RWPE2 (cell line): ENCODE data around the gene CDC42EP3.

Source experiments
- ATAC-seq: fragments of 200-7000 bp; cut with Tn5 transposase; 3 replicates; pipeline ENCODE4 v1.9.1; 2021; ENCODE audit warnings: low read depth
- DNase-seq: peaks from one replicate; pipeline ENCODE4 v3.0.0-alpha.2; 2020; ENCODE audit warnings: low spot score
- H3K27ac ChIP-seq: fragments of 450-650 bp; 2 replicates; pipeline ENCODE4 v1.5.1; 2017; ENCODE audit warnings: mild to moderate bottlenecking; ENCODE audit not compliant: poor library complexity, severe bottlenecking
- H3K27me3 ChIP-seq: fragments of 250-450 bp; sonication (Bioruptor Pico); 2 replicates; pipeline ENCODE4 v1.5.1; 2021; ENCODE audit warnings: mild to moderate bottlenecking, moderate library complexity; ENCODE audit not compliant: insufficient read depth, poor library complexity, severe bottlenecking
- H3K36me3 ChIP-seq: fragments of 250-450 bp; sonication (Bioruptor Pico); 2 replicates; pipeline ENCODE4 v1.5.1; 2020; ENCODE audit warnings: low read depth, mild to moderate bottlenecking, moderate library complexity
- H3K4me1 ChIP-seq: fragments of 250-450 bp; sonication (Bioruptor Pico); 2 replicates; pipeline ENCODE4 v1.5.1; 2021; ENCODE audit warnings: mild to moderate bottlenecking, moderate library complexity; ENCODE audit not compliant: insufficient read depth, poor library complexity, severe bottlenecking
- H3K4me3 ChIP-seq: fragments of 250-450 bp; sonication (Bioruptor Pico); 2 replicates; pipeline ENCODE4 v1.5.1; 2021; ENCODE audit warnings: mild to moderate bottlenecking, moderate library complexity; ENCODE audit not compliant: severe bottlenecking
- H3K9me3 ChIP-seq: fragments of 250-450 bp; sonication (Bioruptor Pico); 2 replicates; pipeline ENCODE4 v1.5.1; 2021; ENCODE audit warnings: mild to moderate bottlenecking, moderate library complexity; ENCODE audit not compliant: severe bottlenecking
- CTCF ChIP-seq: fragments of 450-650 bp; IDR thresholded peaks from one replicate; pipeline ENCODE4 v1.5.1; 2017; ENCODE audit warnings: mild to moderate bottlenecking, moderate library complexity; ENCODE audit not compliant: poor library complexity, severe bottlenecking

The CDC42EP3 gene

DNA sequence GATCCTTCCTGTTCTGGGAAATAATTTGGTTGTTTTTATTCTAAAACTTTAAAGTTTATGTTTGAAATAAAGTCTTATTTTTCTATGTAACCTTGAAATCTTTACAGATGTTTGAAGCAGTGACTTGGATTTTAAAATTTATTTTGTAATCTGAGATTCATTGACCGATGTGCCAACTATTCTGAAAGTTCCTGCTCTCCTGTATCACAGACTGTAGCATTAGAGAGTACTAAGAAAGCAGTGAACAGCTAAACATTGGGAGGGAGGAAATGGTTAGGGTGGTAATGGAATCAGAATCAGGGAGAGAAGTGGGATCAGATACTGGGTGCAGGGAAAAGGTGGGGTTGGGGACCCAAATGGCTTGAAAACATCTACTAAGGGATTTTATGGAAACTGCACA lies 69.9 kb downstream of the CDC42EP3 start:
- no peak for ATAC-seq
- Histone ChIP-seq H3K4me1 (peaks cover 12% of the 10 kb centered on the region), H3K4me3 (no peak overlapping the region), H3K9me3 (no peaks in the 10 kb centered on the region), H3K36me3 (no peaks in the 10 kb centered on the region), H3K27me3 (no peaks in the 10 kb centered on the region), H3K27ac (no peak overlapping the region)
- no peak for DNase-seq
- no peak for TF ChIP-seq CTCF

- Histone ChIP-seq H3K9me3 (no peaks in the 10 kb centered on the region), H3K4me1 (peaks cover 12% of the 10 kb centered on the region), H3K36me3 (no peaks in the 10 kb centered on the region), H3K4me3 (no peak overlapping the region), H3K27me3 (no peaks in the 10 kb centered on the region), H3K27ac (no peak overlapping the region)
- TF ChIP-seq CTCF, result no peak
- DNase-seq (no peak), ATAC-seq (no peak)
Measured at GRCh38 chr2:37600735-37601134, 70.7 kb downstream of the CDC42EP3 start.

DNA sequence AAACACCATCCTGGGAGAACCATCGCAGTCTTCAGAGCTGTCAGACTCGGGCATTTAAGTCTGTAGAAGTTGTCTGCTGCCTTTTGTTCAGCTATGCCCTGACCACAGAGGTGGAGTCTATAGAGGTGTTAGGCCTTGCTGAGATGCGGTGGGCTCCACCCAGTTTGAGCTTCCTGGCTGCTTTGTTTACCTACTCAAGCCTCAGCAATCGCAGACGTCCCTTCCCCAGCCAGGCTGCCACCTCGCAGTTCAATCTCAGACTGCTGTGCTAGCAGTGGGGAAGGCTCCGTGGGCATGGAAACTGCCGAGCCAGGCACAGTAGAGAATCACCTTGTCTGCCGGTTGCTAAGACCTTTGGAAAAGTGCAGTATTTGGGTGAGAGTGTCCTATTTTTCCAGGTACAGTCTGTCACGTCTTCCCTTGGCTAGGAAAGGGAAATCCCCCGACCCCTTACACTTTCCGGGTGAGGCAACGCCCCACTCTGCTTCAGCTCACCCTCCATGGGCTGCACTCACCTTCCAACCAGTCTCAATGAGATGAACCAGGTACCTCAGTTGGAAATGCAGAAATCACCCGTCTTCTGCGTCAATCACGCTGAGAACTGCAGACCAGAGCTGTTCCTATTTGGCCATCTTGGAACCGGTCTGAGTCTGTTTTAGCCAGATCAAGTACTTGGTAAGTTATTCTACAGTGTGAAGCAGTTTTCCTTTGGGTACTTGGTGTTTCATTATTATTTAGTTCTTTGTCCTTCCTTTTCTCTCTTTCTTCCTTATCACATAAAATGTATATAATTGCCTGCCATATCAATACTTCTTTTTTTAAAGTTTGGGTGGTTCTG lies 71.5 kb downstream of the CDC42EP3 start:
- Histone ChIP-seq H3K27me3 (no peaks in the 10 kb centered on the region), H3K36me3 (no peaks in the 10 kb centered on the region), H3K9me3 (no peaks in the 10 kb centered on the region), H3K4me3 (no peak overlapping the region), H3K27ac (no peak overlapping the region), H3K4me1 (peaks cover 7% of the 10 kb centered on the region)
- no peak for ATAC-seq
- no peak for DNase-seq
- TF ChIP-seq CTCF, result no peak

DNA sequence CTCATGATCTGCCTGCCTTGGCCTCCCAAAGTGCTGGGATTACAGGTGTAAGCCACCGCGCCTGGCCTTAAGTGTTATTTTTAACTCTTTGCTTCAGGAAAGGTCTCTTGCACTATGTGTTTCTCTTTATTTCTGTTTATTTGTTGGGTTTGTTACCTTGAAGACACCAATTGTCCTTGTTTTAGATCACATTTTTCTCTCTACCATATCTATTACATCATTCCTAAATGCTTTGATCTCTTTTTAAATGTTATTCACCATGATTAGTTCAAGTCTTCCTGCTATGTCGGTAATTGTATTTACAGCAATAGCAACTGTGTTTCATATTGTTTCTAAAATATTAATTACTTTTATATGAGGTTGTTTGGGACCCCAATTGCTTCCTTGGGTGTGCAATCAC lies 77.7 kb downstream of the CDC42EP3 start:
- no peak for TF ChIP-seq CTCF
- ATAC-seq, result no peak
- H3K4me3 ChIP-seq, result no peak overlapping the region

GRCh38 chr2:37593024-37593423 lies 78.4 kb downstream of the CDC42EP3 start:
- ATAC-seq (no peak), DNase-seq (no peak)
- H3K4me1 ChIP-seq, result peaks cover 25% of the 10 kb centered on the region
- H3K27ac ChIP-seq, result no peak overlapping the region
- H3K36me3 ChIP-seq, result no peaks in the 10 kb centered on the region
- no peak overlapping the region for H3K4me3 ChIP-seq
- TF ChIP-seq CTCF, result no peak
- no peaks in the 10 kb centered on the region for H3K9me3 ChIP-seq
- H3K27me3 ChIP-seq, result no peaks in the 10 kb centered on the region

More for the DNA sequence above, 77.7 kb downstream of the CDC42EP3 start:
- no peak for DNase-seq
- H3K27me3 ChIP-seq, result no peaks in the 10 kb centered on the region
- H3K36me3 ChIP-seq, result no peaks in the 10 kb centered on the region
- peaks cover 19% of the 10 kb centered on the region for H3K4me1 ChIP-seq
- no peak overlapping the region for H3K27ac ChIP-seq
- H3K9me3 ChIP-seq, result no peaks in the 10 kb centered on the region
